SH-SY5Y (cell line): Measurements from ENCODE around the gene PLCG2.

ENCODE experiments used
- GATA2 ChIP-seq: IDR thresholded peaks from 2 replicates; pipeline ENCODE4 v1.6.1; 2011; ENCODE audit warnings: mild to moderate bottlenecking, low read depth, low read length
- GATA3 ChIP-seq: IDR thresholded peaks from 2 replicates; pipeline ENCODE4 v1.6.1; 2011; ENCODE audit warnings: low read depth, mild to moderate bottlenecking, low read length, moderate library complexity

GRCh38 chr16:81784072-81784795, 5.1 kb downstream of the PLCG2 start:
- no peak for TF ChIP-seq GATA2
- TF ChIP-seq GATA3 = no peak
